Right ventricle myocardium superior (tissue), 1 donor: ENCODE results near the gene EPO. TPM values are rescaled to one million over a fixed set of nuclear protein-coding genes. Genes with fewer than 3 reads are reported as not detected.
"Not testable (repeated sequence)": the region's sequence is repeated elsewhere in the genome, so short reads cannot be mapped to it uniquely, and the experiment has no call there.

Source experiments
- ATAC-seq: fragments of 200-7000 bp; cut with Tn5 transposase; one replicate; pipeline ENCODE4 v1.9.1; 2020; ENCODE audit warnings: mild to moderate bottlenecking; ENCODE audit not compliant: poor library complexity
- DNase-seq: peaks from one replicate; pipeline ENCODE4 v3.0.0-alpha.2; 2020
- intact Hi-C: fragments of 100-400 bp; cut with DNase I; formaldehyde crosslinking; loops from one replicate; pipeline ENCODE4 v1.11.2; 2022
- total RNA-seq: library from RNA; stranded (reverse); fragmentation: NEBNext Ultra II Directional; extraction: Animal tissue kit (Norgen Biotek cat#: 25700); gene quantifications from one replicate; pipeline ENCODE4 v1.2.1, GENCODE V29; 2021
- donor health status: DM: no; HTN: yes; CAD: no; lungs with severe emphysema.

The EPO gene
- total RNA-seq, 1 donor from 2014 or later = not detected

- intact Hi-C loops = loop anchor here (5.0 to 10.0 kb wide), 3 partner anchors 92 to 229 kb away; partner anchors contain the start of genes PCOLCE and SPACDR
- ATAC-seq (peak; percentile 51), DNase-seq (peak; percentile 89)
Observed at GRCh38 chr7:100694098-100694745, 26.0 kb upstream of the EPO start, which contains the start of gene GIGYF1. TSS of gene GIGYF1 (minus strand) at chr7:100694250. CDS start at chr7:100688238, 6,012 bp downstream.

- intact Hi-C loops = loop anchor here (10.0 kb wide), 1 partner anchor 231 kb away; the partner anchor contains the start of gene SPACDR
- no peak for ATAC-seq
Observed at GRCh38 chr7:100696123-100696521, 24.1 kb upstream of the EPO start.

GRCh38 chr7:100699018-100699417 is 21.2 kb upstream of the EPO start:
- DNase-seq (no peak), ATAC-seq (no peak)
- intact Hi-C loops = loop anchor here (10.0 kb wide), 1 partner anchor 234 kb away; the partner anchor contains the start of gene SPACDR

More at GRCh38 chr7:100696123-100696521, 24.1 kb upstream of the EPO start:
- no peak for DNase-seq

GRCh38 chr7:100701089-100701488 is 19.2 kb upstream of the EPO start:
- DNase-seq, intact Hi-C loops, ATAC-seq: not testable (repeated sequence)

GRCh38 chr7:100705320-100705752 is 14.9 kb upstream of the EPO start:
- DNase-seq (peak; percentile 89), ATAC-seq (peak; percentile 81)
- intact Hi-C loops = no loop called here

GRCh38 chr7:100705753-100706671 is 14.3 kb upstream of the EPO start, which contains the start of gene POP7:
TSS of gene POP7 (plus strand) at chr7:100706121. CDS start at chr7:100706831, 710 bp downstream.
- intact Hi-C loops = no loop called here
- DNase-seq (peak; percentile 100), ATAC-seq (peak; percentile 98)

GRCh38 chr7:100706672-100707311 is 13.5 kb upstream of the EPO start:
- ATAC-seq (no peak), DNase-seq (peak; percentile 58)
- intact Hi-C loops = no loop called here

- DNase-seq = no peak
- intact Hi-C loops = no loop called here
- ATAC-seq = no peak
Observed at GRCh38 chr7:100708395-100708794, 11.9 kb upstream of the EPO start.

GRCh38 chr7:100710452-100710851 is 9.8 kb upstream of the EPO start:
- no peak for DNase-seq
- intact Hi-C loops = no loop called here
- no peak for ATAC-seq

- DNase-seq (no peak), ATAC-seq (no peak)
Observed at GRCh38 chr7:100711369-100711768, 8.9 kb upstream of the EPO start.

GRCh38 chr7:100714725-100715124 is 5.5 kb upstream of the EPO start:
- DNase-seq = no peak
- intact Hi-C loops = no loop called here
- no peak for ATAC-seq

More at GRCh38 chr7:100711369-100711768, 8.9 kb upstream of the EPO start:
- intact Hi-C loops = no loop called here

- intact Hi-C loops, DNase-seq, ATAC-seq: not testable (repeated sequence)
Observed at GRCh38 chr7:100717073-100717472, 3.2 kb upstream of the EPO start.

GRCh38 chr7:100719523-100720278 is 567 bp upstream of the EPO start:
- intact Hi-C loops = loop anchor here (10.0 kb wide), 2 partner anchors 155 to 255 kb away; partner anchors contain the start of gene SPACDR
- no peak for DNase-seq
- no peak for ATAC-seq

- DNase-seq (no peak), ATAC-seq (no peak)
- intact Hi-C loops = loop anchor here (10.0 kb wide), 2 partner anchors 156 to 256 kb away; partner anchors contain the start of gene SPACDR
Observed at GRCh38 chr7:100720671-100721504, 620 bp downstream of the EPO start.

GRCh38 chr7:100721505-100721812 is 1.2 kb downstream of the EPO start:
- intact Hi-C loops = loop anchor here (10.0 kb wide), 2 partner anchors 157 to 257 kb away; partner anchors contain the start of gene SPACDR
- ATAC-seq (no peak), DNase-seq (no peak)

GRCh38 chr7:100722480-100723212 is 2.4 kb downstream of the EPO start:
- no peak for DNase-seq
- intact Hi-C loops = loop anchor here (10.0 kb wide), 2 partner anchors 158 to 258 kb away; partner anchors contain the start of gene SPACDR
- no peak for ATAC-seq
